NK-92 (cell line): Measurements from ENCODE around the gene LTB4R.
"Not testable (repeated sequence)": the region's sequence is repeated elsewhere in the genome, so short reads cannot be mapped to it uniquely, and the experiment has no call there.

Source experiments
- DNase-seq: peaks from one replicate; lab custom pipeline; 2025; ENCODE audit not compliant: unreplicated experiment; lab: John Stamatoyannopoulos, UW

The LTB4R gene

DNA sequence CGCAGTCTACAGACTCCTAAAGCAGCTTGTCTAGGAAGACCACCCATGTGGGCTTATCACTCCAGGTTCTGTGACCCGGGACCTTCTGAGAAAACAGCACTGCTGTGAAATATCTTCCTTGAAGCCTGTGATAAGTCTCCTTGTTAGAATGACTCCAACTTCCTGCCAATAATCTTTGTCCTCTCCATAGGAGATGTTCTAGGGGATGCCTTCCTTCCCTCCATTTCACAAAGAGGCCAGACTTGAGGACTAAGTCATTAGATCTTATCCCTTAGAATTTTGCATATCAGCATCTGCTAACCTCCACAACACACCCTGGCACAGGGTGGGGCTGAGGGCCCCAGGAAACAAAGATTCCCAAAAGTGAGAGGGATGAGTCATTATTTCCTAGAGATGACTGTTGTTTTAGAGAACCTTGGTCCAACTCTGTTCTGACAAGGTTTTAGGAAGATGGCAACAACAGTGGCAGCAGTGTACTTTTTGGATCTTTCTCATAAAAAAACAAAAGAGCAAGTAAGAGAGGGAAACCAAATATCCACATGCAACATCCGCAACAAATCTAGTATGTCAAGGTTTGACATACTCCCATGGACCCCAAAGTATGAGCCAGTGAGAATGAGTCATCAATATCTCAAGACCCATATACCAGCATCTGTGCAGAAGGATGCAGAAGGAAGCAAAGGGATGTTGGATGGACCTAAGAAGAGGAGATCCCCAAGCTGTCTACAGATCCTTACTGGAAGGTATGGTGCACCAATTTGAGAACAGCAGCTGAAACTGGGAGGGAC is 6.0 kb downstream of the LTB4R start:
- no peak for DNase-seq

DNA sequence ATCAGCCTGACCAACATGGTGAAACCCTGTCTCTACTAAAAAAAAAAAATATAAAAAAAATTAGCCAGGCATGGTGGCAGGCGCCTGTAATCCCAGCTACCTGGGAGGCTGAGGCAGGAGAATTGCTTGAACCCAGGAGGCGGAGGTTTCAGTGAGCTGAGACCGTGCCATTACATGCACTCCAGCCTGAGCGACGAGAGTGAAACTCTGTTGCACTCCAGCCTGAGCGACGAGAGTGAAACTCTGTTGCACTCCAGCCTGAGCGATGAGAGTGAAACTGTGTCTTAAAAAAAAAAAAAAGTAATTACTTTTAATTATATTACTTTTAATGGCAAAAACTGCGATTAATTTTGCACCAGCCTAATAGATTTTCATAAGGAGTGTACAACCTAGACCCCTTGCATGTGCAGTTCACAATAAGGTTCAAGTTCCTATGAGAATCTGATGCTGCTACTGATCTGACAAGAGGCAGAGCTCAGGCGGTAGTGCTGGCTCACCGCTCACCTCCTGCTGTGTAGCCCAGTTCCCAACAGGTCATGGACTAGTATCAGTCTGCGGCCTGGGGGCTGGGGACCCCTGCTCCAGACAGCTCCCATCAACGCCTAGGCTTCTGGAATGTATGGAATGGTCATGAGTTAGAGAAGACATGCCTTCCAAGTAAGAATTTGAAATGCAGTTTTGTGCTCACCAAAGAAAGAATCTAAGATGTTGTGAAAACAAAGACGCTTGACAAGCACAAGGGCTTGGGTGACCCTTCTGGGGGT is 10.1 kb downstream of the LTB4R start:
- DNase-seq: no peak

- DNase-seq: no peak
Measured at GRCh38 chr14:24322672-24323071, 11.4 kb downstream of the LTB4R start.

DNA sequence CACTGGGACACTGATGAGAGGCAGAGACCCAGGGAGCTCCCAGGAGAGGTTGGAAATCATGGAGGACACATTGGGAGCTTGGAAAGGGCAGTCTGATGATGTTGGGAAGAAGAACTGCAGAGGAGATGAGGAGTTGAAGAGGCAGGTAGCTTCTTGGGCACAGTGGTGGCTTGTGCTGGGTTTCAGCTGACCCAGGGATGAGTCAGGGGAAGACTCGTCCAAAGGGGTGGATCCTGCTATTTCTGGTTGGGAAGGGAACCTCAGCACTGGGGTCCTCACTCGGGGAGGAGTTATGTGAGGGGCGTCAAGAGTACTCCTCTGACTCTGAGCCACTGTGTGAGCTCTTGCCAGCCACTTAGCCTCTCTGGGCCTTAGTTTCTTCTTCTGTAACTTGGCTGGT is 12.0 kb downstream of the LTB4R start:
- DNase-seq: no peak

DNA sequence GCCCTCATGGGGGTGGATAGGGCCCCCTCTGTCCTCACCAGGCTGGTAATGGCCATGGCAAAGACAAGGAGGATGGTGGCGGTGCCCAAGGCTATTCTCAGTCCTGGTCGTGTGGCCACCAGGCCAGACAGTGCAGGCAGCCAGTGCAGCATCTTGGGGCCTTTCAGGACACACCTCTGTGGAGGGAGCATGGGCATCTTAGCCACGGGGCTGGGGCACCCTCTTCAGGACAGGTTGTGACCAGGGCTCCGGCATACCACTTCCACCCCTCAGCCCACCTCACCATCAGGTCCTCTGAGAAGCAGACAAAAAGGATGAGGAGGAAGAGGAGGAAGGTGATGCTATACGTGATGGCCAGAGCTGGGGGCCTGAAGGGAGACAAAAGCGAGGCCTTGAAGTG is 12.7 kb downstream of the LTB4R start:
- no peak for DNase-seq

DNA sequence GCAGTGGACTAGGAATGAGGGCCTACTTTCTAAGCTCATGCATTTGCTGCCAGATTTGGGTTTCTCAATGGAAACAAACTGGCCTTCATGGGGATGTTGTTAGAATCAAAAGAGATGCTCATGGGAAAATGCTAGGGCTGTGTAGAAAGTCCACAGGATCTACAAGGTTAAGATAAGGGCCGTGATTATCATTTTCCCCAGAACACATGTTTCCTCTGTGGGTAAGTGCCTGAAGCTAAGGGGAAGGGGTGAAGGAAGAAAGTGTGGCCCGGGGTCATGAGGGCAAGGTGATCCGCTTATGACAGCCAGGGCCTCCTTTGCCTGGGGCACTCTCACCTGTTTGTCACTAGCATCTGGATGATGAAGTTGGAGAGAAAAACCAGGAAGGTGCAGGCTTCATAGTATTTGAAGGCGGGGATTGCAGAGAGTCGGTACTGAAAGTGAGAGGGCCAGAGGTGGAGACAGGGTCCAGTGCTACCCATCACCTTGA is 13.8 kb downstream of the LTB4R start:
- no peak for DNase-seq

- no peak for DNase-seq
Measured at GRCh38 chr14:24325963-24326362, 14.7 kb downstream of the LTB4R start.

DNA sequence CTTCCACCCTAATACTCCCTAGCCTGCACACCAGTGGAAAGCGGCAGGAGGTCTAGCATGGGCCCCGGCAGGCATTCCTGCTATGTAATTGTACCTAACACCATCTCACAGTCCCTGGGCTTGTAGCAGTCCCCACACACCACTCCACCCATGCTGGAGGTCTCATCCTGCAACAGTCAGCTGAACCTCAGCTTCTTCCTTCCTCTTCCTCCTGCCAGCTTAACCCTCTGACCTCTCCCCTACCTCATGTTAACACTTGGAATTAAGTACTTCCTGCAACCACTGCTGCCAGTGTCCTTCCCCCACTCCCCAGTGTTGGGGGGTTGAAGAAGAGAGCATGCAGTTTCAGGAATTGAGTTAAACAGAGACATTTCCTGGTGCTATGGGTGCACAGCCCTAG is 16.0 kb downstream of the LTB4R start:
- DNase-seq: no peak

GRCh38 chr14:24327914-24328313 is 16.6 kb downstream of the LTB4R start:
- DNase-seq: not testable (repeated sequence)

DNA sequence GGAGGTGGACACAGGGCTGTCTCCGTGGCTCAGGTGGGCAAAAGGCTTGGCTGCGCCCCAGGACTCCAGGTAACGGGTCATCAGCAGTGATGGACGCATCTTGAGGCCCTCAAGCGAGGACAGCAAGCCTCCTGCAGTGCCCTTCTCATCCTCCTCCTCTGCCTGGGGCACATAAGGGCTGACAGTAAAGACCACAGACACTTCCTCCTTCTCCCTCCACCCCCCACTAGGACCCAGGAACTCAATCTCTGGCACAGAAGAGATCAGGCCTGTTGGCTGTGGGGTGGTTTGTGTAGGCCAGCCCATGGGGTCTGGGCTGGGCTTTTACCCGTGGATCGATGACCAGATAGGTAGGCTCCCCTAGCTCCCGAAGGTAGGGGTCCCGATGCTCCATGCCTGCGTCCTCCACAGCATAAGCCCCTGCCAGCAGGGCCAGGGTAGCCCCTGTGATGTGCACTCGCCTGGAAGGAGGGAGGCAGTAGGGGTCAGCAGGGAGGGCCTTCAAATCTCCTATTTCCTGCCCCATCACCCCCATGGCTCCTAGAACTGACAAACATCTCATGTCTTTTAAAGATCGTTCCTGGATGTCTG is 17.9 kb downstream of the LTB4R start:
- DNase-seq: no peak

DNA sequence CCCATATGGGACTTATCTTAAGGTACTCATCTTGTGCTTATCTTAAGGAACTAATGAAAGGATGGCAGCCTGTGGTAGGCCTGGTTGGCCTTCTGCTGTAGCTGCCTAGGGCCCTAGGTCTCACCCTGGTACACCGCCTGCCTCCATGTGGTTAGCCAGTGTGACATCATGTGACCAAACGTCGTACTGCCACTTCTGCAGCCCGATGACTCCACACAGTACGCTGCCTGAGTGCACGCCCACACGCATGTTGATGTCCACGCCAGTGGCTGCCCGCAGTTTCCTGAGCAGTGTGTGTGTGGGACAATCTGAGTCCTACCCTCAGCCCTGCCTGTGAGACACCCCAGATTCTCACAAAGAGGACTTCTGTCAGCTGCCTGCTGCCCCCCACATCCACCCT is 18.4 kb downstream of the LTB4R start:
- no peak for DNase-seq

GRCh38 chr14:24330973-24331674 is 19.8 kb downstream of the LTB4R start:
- DNase-seq: no peak

- no peak for DNase-seq
Measured at GRCh38 chr14:24331731-24332267, 20.5 kb downstream of the LTB4R start.

GRCh38 chr14:24332268-24332993 is 21.1 kb downstream of the LTB4R start:
- DNase-seq: peak; percentile 35

- DNase-seq: no peak
Measured at GRCh38 chr14:24334431-24335291, 23.4 kb downstream of the LTB4R start, which contains the start of gene ADCY4. TSS of gene ADCY4 (minus strand) at chr14:24335071. CDS start at chr14:24334652, 419 bp downstream.

- DNase-seq: no peak
Measured at GRCh38 chr14:24335461-24336171, 24.3 kb downstream of the LTB4R start.

- no peak for DNase-seq
Measured at GRCh38 chr14:24337144-24337823, 26.0 kb downstream of the LTB4R start.

DNA sequence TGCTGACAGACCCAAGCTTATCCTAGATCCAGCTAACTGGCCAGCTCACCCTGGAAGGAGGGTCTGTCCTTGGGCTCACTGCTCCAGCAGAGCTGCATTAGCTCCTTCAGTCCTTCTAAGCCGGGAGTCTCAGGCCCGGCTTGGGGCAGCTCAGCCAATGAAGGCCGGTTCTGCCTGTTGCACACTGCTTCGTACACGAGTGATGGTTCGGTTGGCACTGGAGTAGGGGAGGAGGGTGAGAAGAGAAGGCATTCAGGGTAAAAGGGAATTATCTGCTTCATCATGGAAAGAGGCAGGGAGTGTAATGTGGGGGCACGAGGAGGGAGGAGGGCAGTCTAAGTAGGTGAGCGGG is 26.5 kb downstream of the LTB4R start:
- DNase-seq: no peak
